PC-9 (cell line): ENCODE measurements around the gene E2F3.

ENCODE experiments used
- EZH2 ChIP-seq: fragments of 200-600 bp; sonication (generic); IDR thresholded peaks from 2 replicates; pipeline ENCODE4 v1.8.0; 2017; ENCODE audit warnings: antibody characterized with exemption, low read depth
- TF ChIP-seq, protein P1 (sequence below): fragments of 200-600 bp; sonication (generic); conservative IDR thresholded peaks from 2 replicates; pipeline ENCODE4 v1.6.1; 2017; ENCODE audit warnings: mixed run types, antibody characterized with exemption, mild to moderate bottlenecking, moderate library complexity

DNA sequence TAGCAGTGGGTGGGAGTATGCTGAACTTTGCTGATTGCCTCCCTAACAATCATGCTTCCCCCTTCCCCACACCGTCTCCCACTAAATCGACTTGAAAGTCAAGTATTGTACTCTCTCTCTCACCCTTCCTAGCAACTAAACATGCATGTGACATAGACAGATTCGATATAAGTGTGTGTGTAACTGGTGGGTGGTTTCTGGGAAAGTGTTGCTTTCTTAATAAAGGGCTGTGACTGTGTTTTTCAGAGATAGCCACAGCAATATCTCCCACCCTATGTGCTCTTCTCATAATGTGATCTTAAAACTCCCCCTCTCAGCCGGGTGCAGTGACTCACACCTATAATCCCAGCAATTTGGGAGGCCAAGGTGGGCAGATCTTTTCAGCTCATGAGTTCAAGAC lies 49.3 kb upstream of the E2F3 start:
- TF ChIP-seq, protein P1, sequence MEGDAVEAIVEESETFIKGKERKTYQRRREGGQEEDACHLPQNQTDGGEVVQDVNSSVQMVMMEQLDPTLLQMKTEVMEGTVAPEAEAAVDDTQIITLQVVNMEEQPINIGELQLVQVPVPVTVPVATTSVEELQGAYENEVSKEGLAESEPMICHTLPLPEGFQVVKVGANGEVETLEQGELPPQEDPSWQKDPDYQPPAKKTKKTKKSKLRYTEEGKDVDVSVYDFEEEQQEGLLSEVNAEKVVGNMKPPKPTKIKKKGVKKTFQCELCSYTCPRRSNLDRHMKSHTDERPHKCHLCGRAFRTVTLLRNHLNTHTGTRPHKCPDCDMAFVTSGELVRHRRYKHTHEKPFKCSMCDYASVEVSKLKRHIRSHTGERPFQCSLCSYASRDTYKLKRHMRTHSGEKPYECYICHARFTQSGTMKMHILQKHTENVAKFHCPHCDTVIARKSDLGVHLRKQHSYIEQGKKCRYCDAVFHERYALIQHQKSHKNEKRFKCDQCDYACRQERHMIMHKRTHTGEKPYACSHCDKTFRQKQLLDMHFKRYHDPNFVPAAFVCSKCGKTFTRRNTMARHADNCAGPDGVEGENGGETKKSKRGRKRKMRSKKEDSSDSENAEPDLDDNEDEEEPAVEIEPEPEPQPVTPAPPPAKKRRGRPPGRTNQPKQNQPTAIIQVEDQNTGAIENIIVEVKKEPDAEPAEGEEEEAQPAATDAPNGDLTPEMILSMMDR: no peak
- TF ChIP-seq EZH2: no peak
